Caco-2 (cell line): ENCODE data around the gene B3GNT9. TPM values are rescaled to one million over a fixed set of nuclear protein-coding genes. Genes with fewer than 3 reads are reported as not detected.

Experiments
- BruUV-seq: library from RNA; stranded (reverse); fragments of 400-500 nt; replicated peaks from 2 replicates; lab custom pipeline; 2021; lab: Mats Ljungman, UMichigan
- CTCF ChIA-PET: fragments of 300-600 bp; sonication (Branson Sonifier 250); formaldehyde crosslinking; loops from one replicate; lab custom pipeline; 2022; ENCODE audit warnings: antibody characterized with exemption; lab: Charles Lee
- POLR2A ChIA-PET: fragments of 300-600 bp; sonication (Branson Sonifier 250); formaldehyde crosslinking; loops from one replicate; lab custom pipeline; 2022; ENCODE audit warnings: antibody characterized with exemption; lab: Charles Lee
- DNase-seq, 2 experiments: peaks; one replicate each; pipeline versions ENCODE4 v3.0.0 to v3.0.0-alpha.2; 2020 to 2022
- H3K27me3 ChIP-seq: replicated peaks from 2 replicates; pipeline ENCODE4 v1.6.0; 2011; ENCODE audit warnings: low read length; ENCODE audit not compliant: control insufficient read depth, insufficient read depth
- H3K36me3 ChIP-seq: 2 replicates; pipeline ENCODE4 v1.5.1; 2011; ENCODE audit warnings: low read length; ENCODE audit not compliant: control insufficient read depth, insufficient read depth
- H3K4me1 ChIP-seq: fragments of 250-450 bp; sonication (Bioruptor Pico); 2 replicates; pipeline ENCODE4 v1.5.1; 2020; ENCODE audit warnings: mild to moderate bottlenecking
- H3K4me3 ChIP-seq: 2 replicates; pipeline ENCODE4 v1.5.1; 2011; ENCODE audit warnings: low read depth, mild to moderate bottlenecking, control low read depth, low read length
- H3K9me3 ChIP-seq: fragments of 250-450 bp; sonication (Bioruptor Pico); 2 replicates; pipeline ENCODE4 v1.5.1; 2020; ENCODE audit warnings: mild to moderate bottlenecking, moderate library complexity
- H3K27ac Mint-ChIP-seq: one replicate; pipeline ENCODE4 v1.8.0; 2022; ENCODE audit warnings: mixed read lengths; ENCODE audit not compliant: unreplicated experiment
- H3K27me3 Mint-ChIP-seq: one replicate; pipeline ENCODE4 v1.8.0; 2022; ENCODE audit warnings: mixed read lengths; ENCODE audit not compliant: insufficient read depth, unreplicated experiment
- H3K36me3 Mint-ChIP-seq: one replicate; pipeline ENCODE4 v1.8.0; 2022; ENCODE audit warnings: mild to moderate bottlenecking, mixed read lengths; ENCODE audit not compliant: insufficient read depth, unreplicated experiment
- H3K4me1 Mint-ChIP-seq: one replicate; pipeline ENCODE4 v1.8.0; 2022; ENCODE audit warnings: low read depth, mixed read lengths; ENCODE audit not compliant: unreplicated experiment
- H3K4me3 Mint-ChIP-seq: one replicate; pipeline ENCODE4 v1.8.0; 2022; ENCODE audit warnings: mild to moderate bottlenecking, moderate library complexity, mixed read lengths; ENCODE audit not compliant: unreplicated experiment
- H3K9me3 Mint-ChIP-seq: one replicate; pipeline ENCODE4 v1.8.0; 2022; ENCODE audit warnings: mixed read lengths; ENCODE audit not compliant: unreplicated experiment
- intact Hi-C: fragments of 100-400 bp; cut with micrococcal nuclease; formaldehyde crosslinking; loops from one replicate; pipeline ENCODE4 v1.10.0; 2022; ENCODE audit not compliant: unreplicated experiment
- total RNA-seq: library from RNA; stranded (reverse); gene quantifications from 2 replicates; pipeline ENCODE4 v1.2.3, GENCODE V29; 2022
- TF ChIP-seq, protein P1 (sequence below), 2 experiments: fragments of 200-600 bp in 1 of 2; IDR thresholded peaks; 1 replicate in 1 of 2; 2 replicates in 1 of 2; pipeline versions ENCODE4 v1.5.1 to v1.8.0; 2011 to 2022; ENCODE audit warnings: antibody characterized with exemption in 1 of 2, control low read depth in 1 of 2, inconsistent platforms in 1 of 2, low read depth in 1 of 2, low read length in 1 of 2, mild to moderate bottlenecking in 1 of 2, moderate library complexity in 1 of 2; ENCODE audit not compliant: insufficient read depth in 1 of 2, severe bottlenecking in 1 of 2, unreplicated experiment in 1 of 2

The B3GNT9 gene
- total RNA-seq, 1 experiment from 2014 or later: 11.6 TPM

DNA sequence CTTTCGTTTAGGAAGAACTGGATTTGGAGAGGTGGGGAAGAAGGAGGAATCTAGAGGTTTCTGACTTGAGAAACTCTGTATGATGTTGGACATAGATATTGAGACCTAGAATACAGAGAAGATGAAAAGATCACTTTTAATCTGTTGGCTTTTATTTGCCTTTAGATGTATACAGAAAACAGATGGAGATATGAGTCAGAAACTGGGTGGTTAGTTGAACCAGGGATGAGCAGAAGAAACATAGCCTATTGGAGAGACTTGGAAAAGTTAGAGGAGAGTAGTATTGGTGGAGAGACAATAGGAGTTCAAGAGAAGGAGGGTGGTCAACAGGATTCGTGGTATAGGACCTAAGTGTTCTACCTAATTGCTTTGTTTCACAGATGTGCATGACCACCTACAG lies 36.0 kb downstream of the B3GNT9 start:
- no peak overlapping the region for H3K4me3 Mint-ChIP-seq
- no peaks in the 10 kb centered on the region for H3K9me3 Mint-ChIP-seq
- TF ChIP-seq, protein P1, sequence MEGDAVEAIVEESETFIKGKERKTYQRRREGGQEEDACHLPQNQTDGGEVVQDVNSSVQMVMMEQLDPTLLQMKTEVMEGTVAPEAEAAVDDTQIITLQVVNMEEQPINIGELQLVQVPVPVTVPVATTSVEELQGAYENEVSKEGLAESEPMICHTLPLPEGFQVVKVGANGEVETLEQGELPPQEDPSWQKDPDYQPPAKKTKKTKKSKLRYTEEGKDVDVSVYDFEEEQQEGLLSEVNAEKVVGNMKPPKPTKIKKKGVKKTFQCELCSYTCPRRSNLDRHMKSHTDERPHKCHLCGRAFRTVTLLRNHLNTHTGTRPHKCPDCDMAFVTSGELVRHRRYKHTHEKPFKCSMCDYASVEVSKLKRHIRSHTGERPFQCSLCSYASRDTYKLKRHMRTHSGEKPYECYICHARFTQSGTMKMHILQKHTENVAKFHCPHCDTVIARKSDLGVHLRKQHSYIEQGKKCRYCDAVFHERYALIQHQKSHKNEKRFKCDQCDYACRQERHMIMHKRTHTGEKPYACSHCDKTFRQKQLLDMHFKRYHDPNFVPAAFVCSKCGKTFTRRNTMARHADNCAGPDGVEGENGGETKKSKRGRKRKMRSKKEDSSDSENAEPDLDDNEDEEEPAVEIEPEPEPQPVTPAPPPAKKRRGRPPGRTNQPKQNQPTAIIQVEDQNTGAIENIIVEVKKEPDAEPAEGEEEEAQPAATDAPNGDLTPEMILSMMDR (IDR thresholded peaks at IDR 0.05; ENCODE audit: insufficient read depth in 1 of 2, low read depth in 1 of 2, low read length in 1 of 2, severe bottlenecking in 1 of 2, unreplicated experiment in 1 of 2): no peak
- Histone ChIP-seq H3K4me3 (no peak overlapping the region), H3K36me3 (0 out of 2 replicates have a peak, but pooled peaks cover 2% of the 10 kb centered on the region), H3K4me1 (peaks cover 36% of the 10 kb centered on the region), H3K9me3 (no peaks in the 10 kb centered on the region), H3K27me3 (no peaks in the 10 kb centered on the region)
- POLR2A ChIA-PET: no interaction called here
- peaks cover 44% of the 10 kb centered on the region for H3K36me3 Mint-ChIP-seq
- intact Hi-C loops: no loop called here
- peaks cover 33% of the 10 kb centered on the region for H3K4me1 Mint-ChIP-seq
- H3K27me3 Mint-ChIP-seq: no peaks in the 10 kb centered on the region
- no peak overlapping the region for H3K27ac Mint-ChIP-seq
- BruUV-seq: no TSS peak
- CTCF ChIA-PET: no interaction called here
- no peak for DNase-seq

DNA sequence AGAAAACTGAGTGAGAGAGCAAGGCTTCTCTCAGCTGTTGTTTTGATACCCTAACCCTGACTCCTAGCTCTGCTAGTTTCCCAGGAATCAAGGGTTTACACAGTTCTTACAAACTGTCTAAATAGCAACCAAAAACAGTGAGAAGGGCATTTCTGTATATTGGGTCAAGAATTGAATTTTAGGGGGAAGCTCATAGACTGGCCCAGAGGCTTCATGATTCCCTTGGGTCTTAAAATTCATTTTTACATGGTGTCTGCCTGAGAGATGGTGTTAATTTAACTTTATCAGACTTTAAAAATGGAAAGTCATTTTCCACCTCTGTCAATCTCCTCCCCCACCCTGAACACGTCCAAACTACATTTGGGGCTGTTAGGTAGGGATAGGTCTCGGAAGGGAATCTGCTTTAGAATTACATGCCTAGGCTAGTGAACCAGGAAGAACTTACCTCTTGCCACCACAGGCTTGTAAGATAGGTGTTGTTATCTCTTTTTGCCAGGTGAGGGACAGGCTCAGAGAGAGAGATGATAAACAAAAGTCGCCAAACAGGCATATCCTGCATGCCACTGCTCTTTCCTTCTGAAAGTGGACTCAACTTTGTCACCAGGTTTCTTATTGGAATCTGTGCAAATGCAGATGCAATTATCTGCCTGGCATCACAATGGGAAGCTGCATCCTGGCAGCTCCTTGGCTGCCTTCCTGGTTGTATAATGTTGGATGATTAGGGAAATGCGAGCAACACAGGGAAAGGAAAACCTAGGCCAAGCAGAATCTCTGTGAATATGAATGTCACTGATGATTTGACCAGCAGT lies 38.0 kb downstream of the B3GNT9 start:
- TF ChIP-seq, protein P1 (IDR thresholded peaks at IDR 0.05; ENCODE audit: insufficient read depth in 1 of 2, low read depth in 1 of 2, low read length in 1 of 2, severe bottlenecking in 1 of 2, unreplicated experiment in 1 of 2): peak in 1 of 2 experiments; percentile 19
- peaks cover 41% of the 10 kb centered on the region for H3K36me3 Mint-ChIP-seq
- CTCF ChIA-PET: interaction anchor here (0.5 to 2.1 kb wide), 2 partner anchors 43 to 65 kb away, joined by 4 to 8 read pairs; no protein-coding TSS in a partner anchor
- Histone ChIP-seq H3K36me3 (0 out of 2 replicates have a peak, but pooled peaks cover 2% of the 10 kb centered on the region), H3K27me3 (no peaks in the 10 kb centered on the region), H3K4me3 (no peak overlapping the region), H3K4me1 (peaks cover 44% of the 10 kb centered on the region), H3K9me3 (no peaks in the 10 kb centered on the region)
- H3K4me1 Mint-ChIP-seq: peaks cover 39% of the 10 kb centered on the region
- intact Hi-C loops: loop anchor here (2.0 kb wide), 1 partner anchor 72 kb away; no protein-coding TSS in a partner anchor
- POLR2A ChIA-PET: no interaction called here
- H3K4me3 Mint-ChIP-seq: peak overlapping the region; percentile 43
- no TSS peak for BruUV-seq
- H3K9me3 Mint-ChIP-seq: no peaks in the 10 kb centered on the region
- DNase-seq: peak; percentile 57 to 75
- no peaks in the 10 kb centered on the region for H3K27me3 Mint-ChIP-seq
- H3K27ac Mint-ChIP-seq: peak overlapping the region; percentile 60

DNA sequence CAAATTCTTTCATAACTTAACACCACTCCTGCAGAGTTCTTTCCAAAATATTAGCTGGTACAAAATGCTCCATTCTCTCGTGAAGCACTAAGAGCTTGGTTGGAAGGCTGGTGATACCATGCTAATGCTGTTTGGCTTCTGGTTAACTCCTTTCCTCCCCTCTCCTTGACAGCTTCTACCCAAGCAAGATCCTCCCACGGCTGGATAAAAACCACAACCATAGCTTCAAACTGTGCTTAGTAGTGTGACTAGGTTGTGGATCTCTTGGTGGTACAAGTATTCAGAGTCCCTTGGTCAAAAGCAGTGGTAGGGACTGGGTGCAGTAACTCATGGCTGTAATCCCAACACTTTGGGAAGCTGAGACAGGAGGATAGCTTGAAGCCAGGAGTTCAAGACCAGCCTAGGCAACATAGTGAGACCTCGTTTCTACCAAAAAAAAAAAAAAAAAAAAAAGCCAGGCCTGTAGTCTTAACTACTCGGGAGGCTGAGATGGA lies 38.8 kb downstream of the B3GNT9 start:
- no peak for DNase-seq
- no peaks in the 10 kb centered on the region for H3K27me3 Mint-ChIP-seq
- H3K36me3 Mint-ChIP-seq: peaks cover 34% of the 10 kb centered on the region
- Histone ChIP-seq H3K4me3 (no peak overlapping the region), H3K36me3 (0 out of 2 replicates have a peak, but pooled peaks cover 2% of the 10 kb centered on the region), H3K4me1 (peaks cover 44% of the 10 kb centered on the region), H3K27me3 (no peaks in the 10 kb centered on the region), H3K9me3 (no peaks in the 10 kb centered on the region)
- no TSS peak for BruUV-seq
- POLR2A ChIA-PET: no interaction called here
- intact Hi-C loops: loop anchor here (2.0 kb wide), 1 partner anchor 73 kb away; no protein-coding TSS in a partner anchor
- CTCF ChIA-PET: interaction anchor here (0.6 to 2.1 kb wide), 2 partner anchors 43 to 124 kb away, joined by 5 to 8 read pairs; no protein-coding TSS in a partner anchor
- H3K9me3 Mint-ChIP-seq: no peaks in the 10 kb centered on the region
- peak overlapping the region; percentile 97 for H3K4me3 Mint-ChIP-seq
- peaks cover 39% of the 10 kb centered on the region for H3K4me1 Mint-ChIP-seq
- TF ChIP-seq, protein P1 (IDR thresholded peaks at IDR 0.05; ENCODE audit: insufficient read depth in 1 of 2, low read depth in 1 of 2, low read length in 1 of 2, severe bottlenecking in 1 of 2, unreplicated experiment in 1 of 2): no peak
- no peak overlapping the region for H3K27ac Mint-ChIP-seq
